HUES64 (cell line): ENCODE data around the gene B3GALT6.

Experiments
- H3K27ac ChIP-seq: 2 replicates; pipeline ENCODE4 v1.7.0; 2013; ENCODE audit warnings: low read depth, low read length, inconsistent platforms
- H3K27me3 ChIP-seq: 2 replicates; pipeline ENCODE4 v1.6.1; 2013; ENCODE audit warnings: mild to moderate bottlenecking, low read length; ENCODE audit not compliant: insufficient read depth
- H3K36me3 ChIP-seq: 2 replicates; pipeline ENCODE4 v1.6.1; 2013; ENCODE audit warnings: mild to moderate bottlenecking, low read length; ENCODE audit not compliant: insufficient read depth
- H3K4me1 ChIP-seq: 2 replicates; pipeline ENCODE4 v1.6.1; 2013; ENCODE audit warnings: mild to moderate bottlenecking, low read length, moderate library complexity; ENCODE audit not compliant: insufficient read depth
- H3K4me3 ChIP-seq: 2 replicates; pipeline ENCODE4 v1.5.1; 2013; ENCODE audit warnings: mild to moderate bottlenecking, low read length, moderate library complexity
- H3K9ac ChIP-seq: 2 replicates; pipeline ENCODE4 v1.6.1; 2013; ENCODE audit warnings: mild to moderate bottlenecking, low read depth, low read length
- H3K9me3 ChIP-seq: 2 replicates; pipeline ENCODE4 v1.6.1; 2013; ENCODE audit warnings: low read depth, low read length; ENCODE audit not compliant: insufficient read depth
- WGBS: fragments of 150-250, 120-280 bp; methylation state at CpG from one replicate; pipeline ENCODE4 v1.1.7; 2013; ENCODE audit warnings: missing lambda C conversion rate; 5-methylcytosine and 5-hydroxymethylcytosine counted together

The B3GALT6 gene

DNA sequence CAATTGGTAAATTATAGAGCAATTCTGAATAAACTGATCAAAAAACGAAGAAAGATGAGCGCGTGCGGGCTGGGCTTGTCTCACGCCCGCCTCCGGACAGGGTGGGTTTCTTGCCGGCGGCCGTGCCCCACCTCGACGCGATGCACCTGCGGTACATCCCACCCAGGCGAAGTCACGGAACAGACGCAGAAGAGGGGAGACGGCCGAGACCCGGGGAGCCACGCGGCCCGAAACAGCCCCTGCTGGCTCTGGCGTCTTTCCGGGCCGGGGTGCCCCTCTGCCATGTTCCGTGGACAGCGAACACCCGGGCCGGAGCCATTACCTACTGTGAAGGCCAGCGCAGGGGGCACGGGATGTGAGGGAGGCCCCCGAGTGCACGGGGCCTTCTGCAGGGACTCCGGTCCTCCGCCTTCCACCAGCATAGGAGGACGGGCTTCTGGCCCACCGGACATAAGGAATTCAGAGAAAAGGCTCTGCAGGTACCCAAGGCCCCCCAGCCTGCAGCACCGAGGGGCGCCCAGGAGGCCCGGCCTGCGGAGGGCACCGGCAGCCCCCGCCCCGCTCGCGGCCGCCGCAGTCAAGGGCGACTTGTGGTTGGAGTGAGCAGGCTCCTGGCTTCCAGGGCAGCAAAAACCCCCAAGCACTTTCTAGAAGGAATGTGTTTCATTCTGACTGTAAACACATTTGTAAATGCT, 22.1 kb downstream of the B3GALT6 start:
- Histone ChIP-seq H3K9me3 (no peaks in the 10 kb centered on the region), H3K36me3 (peaks cover 48% of the 10 kb centered on the region), H3K27me3 (no peaks in the 10 kb centered on the region), H3K4me1 (peaks cover 6% of the 10 kb centered on the region; the same call in 1 of the 2 replicates), H3K27ac (no peak overlapping the region), H3K4me3 (no peak overlapping the region), H3K9ac (no peak overlapping the region)
- 97% methylated on average over 50 of the region's 50 CpGs for WGBS

DNA sequence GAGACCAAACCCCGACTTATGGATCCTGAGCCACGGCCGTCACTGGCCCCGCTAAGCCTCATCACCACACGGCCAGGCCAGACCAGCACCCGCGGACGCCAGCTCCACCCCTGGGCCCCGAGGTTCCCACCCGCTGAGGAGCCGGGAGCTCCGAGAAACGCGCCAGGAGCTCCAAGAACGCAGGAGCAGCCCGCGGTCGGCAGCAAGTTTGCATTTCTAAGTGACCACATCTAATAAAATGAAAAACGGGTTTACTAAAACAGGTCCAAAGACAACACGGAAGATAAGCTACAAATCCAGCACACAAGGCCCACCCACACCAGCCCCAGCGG, 22.6 kb downstream of the B3GALT6 start:
- peaks cover 6% of the 10 kb centered on the region; the same call in 1 of the 2 replicates for H3K4me1 ChIP-seq
- H3K9ac ChIP-seq: no peak overlapping the region
- H3K4me3 ChIP-seq: no peak overlapping the region
- 94% methylated on average over 21 of the region's 21 CpGs for WGBS
- H3K9me3 ChIP-seq: no peaks in the 10 kb centered on the region
- no peak overlapping the region for H3K27ac ChIP-seq
- peaks cover 51% of the 10 kb centered on the region for H3K36me3 ChIP-seq
- no peaks in the 10 kb centered on the region for H3K27me3 ChIP-seq

DNA sequence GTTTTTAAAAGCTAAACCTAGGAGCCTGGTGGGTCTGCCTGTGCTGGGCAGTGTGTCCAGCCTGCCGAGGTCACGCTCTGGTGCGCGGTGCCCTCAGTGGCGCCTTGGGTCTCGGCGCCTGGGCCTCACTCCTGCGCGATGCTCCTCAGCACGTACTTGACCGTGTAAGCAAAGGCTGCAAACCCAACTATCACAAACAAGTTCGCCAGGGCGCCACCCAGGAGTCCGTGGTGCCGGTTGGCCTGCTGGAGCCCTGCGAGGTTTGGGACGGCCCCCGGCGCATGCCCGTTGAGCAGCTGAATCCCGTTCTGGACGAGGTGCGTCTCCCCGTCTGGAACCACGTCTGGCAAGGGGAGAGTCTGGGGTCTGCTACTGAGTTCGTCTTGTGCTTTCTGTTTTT, 23.0 kb downstream of the B3GALT6 start:
- 97% methylated on average over 26 of the region's 26 CpGs for WGBS
- H3K36me3 ChIP-seq: peaks cover 55% of the 10 kb centered on the region
- H3K9me3 ChIP-seq: no peaks in the 10 kb centered on the region
- no peak overlapping the region for H3K9ac ChIP-seq
- peaks cover 6% of the 10 kb centered on the region; the same call in 1 of the 2 replicates for H3K4me1 ChIP-seq
- no peak overlapping the region for H3K4me3 ChIP-seq
- H3K27me3 ChIP-seq: no peaks in the 10 kb centered on the region
- no peak overlapping the region for H3K27ac ChIP-seq

DNA sequence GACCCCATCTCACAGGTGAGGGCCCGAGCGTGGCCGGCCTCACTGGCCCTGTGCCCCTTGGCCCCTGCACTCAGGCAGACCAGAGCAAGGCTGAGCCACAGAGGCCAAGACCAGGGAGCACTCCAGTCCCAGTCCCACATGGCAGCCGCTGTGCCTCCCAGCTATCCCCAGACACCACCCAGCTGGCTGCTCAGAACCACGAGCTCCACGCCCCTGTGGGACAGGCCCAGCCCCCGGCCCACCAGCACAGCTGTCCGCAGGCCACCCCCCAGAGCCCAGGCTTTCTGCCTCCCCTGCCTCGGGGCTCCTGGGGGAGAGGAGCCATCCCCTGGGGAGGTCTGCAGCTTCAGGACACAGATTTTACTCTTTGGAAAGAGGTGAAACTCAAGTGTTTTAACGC, 23.6 kb downstream of the B3GALT6 start:
- H3K36me3 ChIP-seq: peaks cover 60% of the 10 kb centered on the region
- H3K9ac ChIP-seq: no peak overlapping the region
- H3K27ac ChIP-seq: no peak overlapping the region
- no peaks in the 10 kb centered on the region for H3K27me3 ChIP-seq
- 90% methylated on average over 10 of the region's 10 CpGs for WGBS
- H3K9me3 ChIP-seq: no peaks in the 10 kb centered on the region
- H3K4me1 ChIP-seq: peaks cover 6% of the 10 kb centered on the region; the same call in 1 of the 2 replicates
- H3K4me3 ChIP-seq: no peak overlapping the region

DNA sequence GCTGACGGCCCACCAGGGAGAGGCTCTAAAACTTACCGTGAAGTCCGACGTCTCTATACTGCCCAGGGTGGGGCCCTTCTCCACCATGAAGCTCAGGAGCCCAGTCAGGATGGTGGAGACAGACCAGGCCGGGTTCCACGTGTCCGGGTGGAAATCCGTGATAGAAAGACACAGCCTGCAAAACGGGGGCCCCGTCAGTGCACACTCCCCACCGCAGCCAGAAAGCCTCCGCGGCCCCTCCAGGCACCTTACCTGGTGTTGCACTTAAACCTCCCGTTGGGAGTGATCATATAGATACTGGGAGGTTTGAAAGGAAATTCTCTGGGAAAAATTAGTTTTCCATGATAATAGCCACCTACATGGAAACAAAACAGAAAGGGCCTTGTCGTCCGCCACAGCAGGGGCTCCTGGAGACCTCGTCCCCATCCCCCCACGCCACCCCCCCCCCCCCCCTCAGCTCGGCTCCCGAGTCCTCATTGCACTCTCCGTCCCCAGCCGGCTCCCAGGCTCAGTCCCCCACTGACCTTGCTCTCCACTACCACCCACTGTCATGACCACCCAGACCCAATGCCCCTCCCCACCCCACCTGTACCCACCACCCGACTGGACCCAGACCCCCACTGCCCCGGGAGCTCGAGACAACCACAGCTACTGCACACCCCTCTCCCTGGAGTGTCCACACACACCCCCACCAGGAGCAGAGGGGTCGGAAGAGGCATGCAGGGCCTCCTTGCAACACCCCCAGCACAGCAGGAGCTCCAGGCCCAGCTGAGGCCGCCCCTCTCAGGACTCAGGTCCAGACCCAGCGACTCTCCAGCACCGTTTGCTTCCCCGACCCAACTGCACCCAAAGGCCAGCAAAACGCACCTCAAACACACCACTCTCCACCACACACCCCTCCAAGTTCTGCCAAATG, 25.2 kb downstream of the B3GALT6 start:
- H3K9ac ChIP-seq: 0 out of 2 replicates have a peak overlapping the region, but pooled peaks have one; percentile 31
- no peaks in the 10 kb centered on the region for H3K9me3 ChIP-seq
- no peak overlapping the region for H3K4me3 ChIP-seq
- H3K27ac ChIP-seq: peak overlapping the region; percentile 60; the same call in 1 of the 2 replicates
- H3K4me1 ChIP-seq: peaks cover 6% of the 10 kb centered on the region; the same call in 1 of the 2 replicates
- 83% methylated on average over 27 of the region's 31 CpGs for WGBS
- peaks cover 71% of the 10 kb centered on the region for H3K36me3 ChIP-seq
- no peaks in the 10 kb centered on the region for H3K27me3 ChIP-seq

DNA sequence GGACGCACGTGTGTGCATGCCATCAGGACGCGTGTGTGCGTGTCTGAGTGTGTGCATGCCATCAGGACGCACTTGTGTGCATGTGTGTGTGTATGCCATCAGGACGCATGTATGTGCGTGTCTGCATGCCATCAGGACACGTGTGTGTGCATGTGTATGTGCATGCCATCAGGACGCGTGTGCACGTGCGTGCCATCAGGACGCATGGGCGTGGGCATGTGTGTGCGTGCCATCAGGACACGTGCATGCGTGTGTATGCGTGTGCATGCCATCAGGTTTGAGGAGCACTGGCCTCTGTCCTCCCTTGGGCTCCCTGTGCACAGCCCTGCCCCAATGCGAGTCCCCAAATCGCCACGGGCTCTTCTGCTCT, 27.1 kb downstream of the B3GALT6 start:
- H3K4me3 ChIP-seq: no peak overlapping the region
- H3K36me3 ChIP-seq: peaks cover 73% of the 10 kb centered on the region
- no peak overlapping the region for H3K9ac ChIP-seq
- H3K9me3 ChIP-seq: no peaks in the 10 kb centered on the region
- no peak overlapping the region for H3K27ac ChIP-seq
- WGBS: 96% methylated on average over 22 of the region's 22 CpGs
- H3K4me1 ChIP-seq: peaks cover 6% of the 10 kb centered on the region; the same call in 1 of the 2 replicates
- H3K27me3 ChIP-seq: no peaks in the 10 kb centered on the region

DNA sequence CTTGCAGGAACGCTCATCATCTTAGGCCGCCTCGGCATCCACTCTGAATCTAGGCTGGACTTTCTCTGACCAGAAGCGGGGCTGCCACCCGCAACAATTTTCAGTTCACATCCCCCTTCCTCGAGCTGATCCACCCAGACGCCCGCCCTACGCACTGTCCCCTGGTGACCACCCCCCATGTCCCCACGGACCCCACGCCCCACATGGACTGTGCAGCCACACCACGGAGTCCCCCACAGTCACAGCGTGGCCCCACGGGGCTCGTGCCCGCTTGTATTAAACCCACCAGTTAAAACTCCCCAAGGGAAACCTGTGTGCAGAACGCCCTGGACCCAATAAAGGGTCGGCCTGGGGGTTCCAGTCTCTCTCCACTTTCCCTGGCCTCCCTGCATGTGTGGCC, 27.5 kb downstream of the B3GALT6 start:
- H3K4me3 ChIP-seq: no peak overlapping the region
- H3K36me3 ChIP-seq: peaks cover 73% of the 10 kb centered on the region
- peaks cover 6% of the 10 kb centered on the region; the same call in 1 of the 2 replicates for H3K4me1 ChIP-seq
- H3K27me3 ChIP-seq: no peaks in the 10 kb centered on the region
- no peak overlapping the region for H3K27ac ChIP-seq
- 96% methylated on average over 18 of the region's 18 CpGs for WGBS
- no peaks in the 10 kb centered on the region for H3K9me3 ChIP-seq
- no peak overlapping the region for H3K9ac ChIP-seq

DNA sequence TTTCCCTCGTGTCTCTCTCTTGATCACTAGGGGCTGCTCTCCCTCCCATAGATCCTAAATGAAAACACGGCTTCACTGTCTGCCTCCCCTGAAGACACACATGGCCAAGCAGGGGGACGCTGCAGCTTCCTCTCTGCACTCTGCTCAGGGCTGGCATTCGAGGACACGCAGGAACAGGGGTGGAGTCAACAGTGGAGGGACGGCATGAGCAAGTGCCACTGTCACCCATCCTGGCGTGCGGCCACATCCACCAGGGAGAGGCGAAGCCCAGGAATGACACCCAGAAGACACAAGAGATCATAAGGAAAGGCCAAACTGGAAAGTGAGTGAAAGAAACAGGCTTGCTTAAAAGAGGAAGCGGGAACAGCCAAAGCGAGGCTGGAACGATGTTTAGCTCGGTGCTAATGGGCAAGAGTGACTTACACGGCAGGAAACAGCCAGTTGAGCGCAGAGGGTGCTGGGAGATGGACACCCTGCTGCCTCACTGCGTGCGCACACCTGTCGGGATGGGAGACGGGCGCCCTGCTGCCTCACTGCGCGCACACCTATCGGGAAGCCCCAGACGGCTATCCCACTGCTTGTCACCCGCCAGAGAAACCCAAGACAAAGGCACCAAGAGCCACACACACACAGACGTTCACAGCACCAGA, 28.0 kb downstream of the B3GALT6 start:
- no peak overlapping the region for H3K27ac ChIP-seq

DNA sequence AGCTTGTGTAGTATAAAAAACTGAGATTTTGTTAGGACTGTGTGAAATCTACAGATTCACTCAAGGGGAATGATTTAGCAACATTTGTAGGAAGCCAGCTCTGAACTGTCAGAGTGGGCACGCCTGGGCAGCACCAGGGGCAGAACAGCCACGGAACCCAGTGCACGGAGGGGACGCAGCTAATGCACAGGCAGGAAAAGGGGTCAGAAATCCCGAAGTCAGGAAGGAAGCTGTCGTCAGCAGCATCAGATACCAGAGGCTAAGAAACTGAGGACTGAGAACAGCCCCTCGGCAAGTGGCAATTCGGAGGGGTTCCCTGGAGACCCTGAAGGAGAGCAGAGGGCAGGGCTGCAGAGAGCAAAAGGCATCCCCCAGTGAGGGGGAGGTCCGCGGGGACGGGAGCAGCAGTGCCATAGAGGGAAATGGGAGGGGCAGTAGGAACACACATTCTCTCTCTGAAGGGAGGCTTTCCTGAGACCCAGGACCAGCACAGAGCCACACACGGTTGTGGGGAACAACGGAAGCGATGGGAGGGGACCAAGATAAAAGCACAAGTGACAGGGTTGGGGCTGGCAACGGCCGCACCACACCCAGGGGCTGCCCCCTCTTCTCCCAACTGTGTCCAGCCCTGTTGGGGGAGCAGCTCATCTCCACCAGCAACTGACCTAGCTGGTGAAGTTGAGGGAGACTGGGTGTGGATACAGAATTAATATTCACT, 29.0 kb downstream of the B3GALT6 start:
- Histone ChIP-seq H3K27me3 (no peaks in the 10 kb centered on the region), H3K9me3 (no peaks in the 10 kb centered on the region), H3K36me3 (peaks cover 72% of the 10 kb centered on the region), H3K27ac (no peak overlapping the region), H3K4me1 (peaks cover 6% of the 10 kb centered on the region; the same call in 1 of the 2 replicates), H3K9ac (no peak overlapping the region), H3K4me3 (no peak overlapping the region)
- WGBS: 88% methylated on average over 16 of the region's 16 CpGs

More for the DNA sequence above, 28.0 kb downstream of the B3GALT6 start:
- Histone ChIP-seq H3K4me3 (no peak overlapping the region), H3K9me3 (no peaks in the 10 kb centered on the region), H3K36me3 (peaks cover 72% of the 10 kb centered on the region), H3K27me3 (no peaks in the 10 kb centered on the region), H3K4me1 (peaks cover 6% of the 10 kb centered on the region; the same call in 1 of the 2 replicates), H3K9ac (no peak overlapping the region)
- 94% methylated on average over 26 of the region's 26 CpGs for WGBS

DNA sequence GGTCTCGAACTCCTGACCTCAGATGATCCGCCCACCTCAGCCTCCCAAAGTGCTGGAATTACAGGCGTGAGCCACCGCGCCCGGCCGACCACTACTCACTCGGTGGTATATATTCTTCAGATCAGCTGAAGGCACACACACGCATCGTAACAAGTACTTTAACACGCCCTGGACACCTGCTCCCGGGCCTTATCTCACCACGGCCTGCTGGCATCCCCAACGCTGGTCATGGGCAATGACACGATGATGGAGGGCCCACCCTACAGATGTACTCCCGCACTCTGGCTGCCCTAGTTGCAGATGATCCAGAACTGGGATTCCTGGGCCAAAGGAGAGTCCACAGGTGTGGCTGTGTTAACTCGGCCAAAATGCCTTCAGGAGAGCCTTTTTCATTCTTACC, 30.0 kb downstream of the B3GALT6 start:
- Histone ChIP-seq H3K4me1 (0 out of 2 replicates have a peak, but pooled peaks cover 3% of the 10 kb centered on the region), H3K27ac (no peak overlapping the region), H3K4me3 (no peak overlapping the region), H3K27me3 (no peaks in the 10 kb centered on the region), H3K9me3 (no peaks in the 10 kb centered on the region), H3K36me3 (peaks cover 67% of the 10 kb centered on the region), H3K9ac (no peak overlapping the region)
- WGBS: 96% methylated on average over 17 of the region's 17 CpGs
